Measurements from ENCODE around the gene HM13. TPM values are rescaled to one million over a fixed set of nuclear protein-coding genes. Genes with fewer than 3 reads are reported as not detected.

Gene HM13
- total and polyA plus RNA-seq, 9 donors: 30.2 to 158 (median 97.3) TPM

GRCh38 chr20:31580706-31581105 lies 66.5 kb downstream of the HM13 start:
- no peaks in the 10 kb centered on the region for H3K9me3 ChIP-seq
- 80 to 84% (median 80%) methylated on average over 7 of the region's 7 CpGs for WGBS, 3 donors
- no peaks in the 10 kb centered on the region for H3K4me1 ChIP-seq (ENCODE audit: insufficient read depth)
- H3K27ac ChIP-seq: no peak overlapping the region
- H3K4me3 ChIP-seq: no peak overlapping the region
- H3K27me3 ChIP-seq: no peaks in the 10 kb centered on the region
- intact Hi-C loops (cut with DNase I): no loop called here
- H3K36me3 ChIP-seq: no peaks in the 10 kb centered on the region
- no peak for TF ChIP-seq EP300 (IDR thresholded peaks at IDR 0.05)
- no peak for TF ChIP-seq CTCF (IDR thresholded peaks at IDR 0.05)
- TF ChIP-seq POLR2A (IDR thresholded peaks at IDR 0.05): no peak
- DNase-seq: no peak

- H3K27ac ChIP-seq: no peak overlapping the region
- H3K36me3 ChIP-seq: no peaks in the 10 kb centered on the region
- no peak for DNase-seq
- no peaks in the 10 kb centered on the region for H3K9me3 ChIP-seq
- intact Hi-C loops (cut with DNase I): no loop called here
- TF ChIP-seq CTCF (IDR thresholded peaks at IDR 0.05) (no peak), POLR2A (IDR thresholded peaks at IDR 0.05) (no peak), EP300 (IDR thresholded peaks at IDR 0.05) (no peak)
- H3K27me3 ChIP-seq: no peaks in the 10 kb centered on the region
- H3K4me3 ChIP-seq: no peak overlapping the region
- H3K4me1 ChIP-seq (ENCODE audit: insufficient read depth): no peaks in the 10 kb centered on the region
- WGBS, 3 donors: 77 to 82% (median 80%) methylated on average over 13 of the region's 13 CpGs
These were observed 67.1 kb downstream of the HM13 start for GRCh38 chr20:31581391-31581790.

GRCh38 chr20:31587545-31588389 lies 73.5 kb downstream of the HM13 start:
- TF ChIP-seq EP300 (IDR thresholded peaks at IDR 0.05) (no peak), CTCF (IDR thresholded peaks at IDR 0.05) (no peak), POLR2A (IDR thresholded peaks at IDR 0.05) (no peak)

GRCh38 chr20:31590717-31591225 lies 76.5 kb downstream of the HM13 start:
- 90 to 92% (median 92%) methylated on average over 7 of the region's 7 CpGs for WGBS, 3 donors
- no peak overlapping the region for H3K27ac ChIP-seq
- TF ChIP-seq CTCF (IDR thresholded peaks at IDR 0.05) (no peak), POLR2A (IDR thresholded peaks at IDR 0.05) (no peak), EP300 (IDR thresholded peaks at IDR 0.05) (no peak)
- H3K4me3 ChIP-seq: no peak overlapping the region
- H3K27me3 ChIP-seq: no peaks in the 10 kb centered on the region
- H3K9me3 ChIP-seq: no peaks in the 10 kb centered on the region
- H3K36me3 ChIP-seq: no peaks in the 10 kb centered on the region
- intact Hi-C loops (cut with DNase I): no loop called here
- DNase-seq: no peak
- no peaks in the 10 kb centered on the region for H3K4me1 ChIP-seq (ENCODE audit: insufficient read depth)

More at GRCh38 chr20:31587545-31588389, 73.5 kb downstream of the HM13 start:
- WGBS, 3 donors: 2 to 5% (median 3%) methylated on average over 36 to 76 of the region's 76 CpGs
- no peaks in the 10 kb centered on the region for H3K9me3 ChIP-seq
- no peaks in the 10 kb centered on the region for H3K4me1 ChIP-seq (ENCODE audit: insufficient read depth)
- peak in 2 of 5 donors; percentile 64 to 66 for DNase-seq
- H3K27ac ChIP-seq: peak overlapping the region in 1 of 2 donors; percentile 34
- no peaks in the 10 kb centered on the region for H3K27me3 ChIP-seq
- intact Hi-C loops (cut with DNase I): no loop called here
- H3K36me3 ChIP-seq: no peaks in the 10 kb centered on the region
- H3K4me3 ChIP-seq: peak overlapping the region; percentile 40

All from ovary (tissue), 9 donors.